Activated CD4-positive, alpha-beta T cell treated with anti-CD3 and anti-CD28 coated beads, Interleukin-2, amount 50 U/mL, for 4 hours (primary cell): ENCODE measurements around the gene LCNL1.

Source experiments
- DNase-seq, 2 experiments: peaks; one replicate each; pipeline ENCODE4 v3.0.0-alpha.2; 2020

Gene LCNL1

DNA sequence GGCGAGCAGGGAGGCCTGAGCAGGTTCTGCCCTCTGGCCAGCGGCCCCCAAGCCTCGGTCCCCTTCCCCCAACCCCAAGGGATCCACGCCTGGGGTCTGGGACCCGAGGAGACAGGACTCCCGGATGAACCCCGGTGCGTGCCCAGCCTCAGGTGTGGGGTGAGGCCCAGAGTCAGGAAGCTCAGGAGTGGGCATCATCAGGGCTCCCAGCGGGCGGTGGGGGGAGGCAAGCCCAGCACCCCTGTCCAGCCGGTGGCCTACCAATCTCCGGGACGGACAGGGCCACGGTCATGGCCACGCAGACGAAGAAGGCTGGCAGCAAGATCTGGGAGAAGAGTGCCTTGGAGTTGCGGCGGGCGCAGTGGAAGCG is 30.8 kb downstream of the LCNL1 start:
- DNase-seq = no peak

DNA sequence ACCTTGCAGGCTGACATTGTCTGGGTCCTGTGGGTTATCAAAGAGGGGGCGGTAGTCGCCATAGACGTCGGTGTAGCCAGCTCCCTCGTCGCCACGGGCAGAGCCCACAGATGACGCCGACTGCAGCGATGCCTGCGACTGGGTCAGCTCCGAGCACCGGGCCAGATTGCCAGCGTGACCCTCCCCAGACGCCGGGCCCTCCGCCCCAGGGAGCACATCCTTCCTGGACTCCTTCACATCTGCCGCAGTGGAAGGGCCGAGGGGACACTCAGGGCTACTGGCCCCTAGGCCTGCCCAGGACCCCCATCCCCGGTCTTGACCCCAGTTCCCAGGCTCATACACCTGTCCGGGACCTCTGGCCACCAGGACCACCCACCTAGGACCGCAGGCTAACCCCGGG is 31.4 kb downstream of the LCNL1 start:
- no peak for DNase-seq

DNA sequence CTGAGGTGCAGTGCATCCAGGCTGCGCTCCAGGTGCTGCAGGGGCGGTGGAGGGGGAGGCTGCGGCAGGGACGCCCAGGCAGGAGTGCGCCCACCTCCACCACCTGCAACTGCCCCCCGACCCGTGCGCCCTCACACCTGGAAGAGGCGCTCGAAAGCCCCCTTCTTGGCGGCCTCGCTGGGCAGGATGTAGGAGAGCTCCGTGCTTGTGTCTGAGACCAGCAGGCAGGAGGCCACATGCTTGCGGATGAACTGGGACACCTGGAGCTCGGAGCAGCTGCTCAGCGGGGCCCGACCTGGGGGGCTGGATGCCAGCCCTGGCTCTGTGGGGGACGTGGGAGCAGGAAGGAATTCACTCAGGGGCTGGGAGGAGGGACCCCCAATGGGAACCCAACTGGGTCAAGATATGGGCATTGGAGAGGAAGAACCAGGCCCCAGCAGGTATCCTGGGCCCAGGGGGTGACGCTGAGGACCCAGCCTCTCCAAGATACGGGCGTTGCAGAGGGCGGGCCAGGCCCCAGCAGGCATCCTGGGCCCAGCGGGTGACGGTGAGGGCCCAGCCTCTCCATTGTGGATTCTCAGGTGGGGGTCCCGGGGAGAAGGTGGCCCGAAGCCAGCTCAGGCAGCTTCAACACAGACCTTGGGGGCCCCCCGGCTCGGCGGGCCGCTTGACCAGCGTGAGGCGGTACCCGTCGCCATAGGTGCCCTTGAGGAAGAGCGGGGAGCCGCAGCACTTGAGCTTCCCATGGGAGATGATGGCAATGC is 32.2 kb downstream of the LCNL1 start:
- no peak for DNase-seq

DNA sequence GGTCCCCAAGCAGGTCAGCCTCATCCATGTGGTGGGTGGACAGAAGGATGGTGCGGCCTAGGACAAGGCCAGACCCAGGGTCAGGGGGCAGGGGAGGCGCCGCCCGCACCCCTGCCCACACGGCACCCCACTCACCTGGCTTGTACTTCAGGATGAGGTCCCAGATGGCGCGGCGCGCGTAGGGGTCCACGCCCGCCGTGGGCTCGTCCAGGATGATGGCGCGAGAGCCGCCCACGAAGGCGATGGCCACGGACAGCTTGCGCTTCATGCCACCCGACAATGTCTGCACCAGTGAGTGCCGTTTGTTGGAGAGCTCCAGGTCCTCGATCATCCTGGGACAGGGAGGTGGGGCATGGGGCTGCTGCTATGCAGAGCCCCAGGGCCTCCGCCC is 32.7 kb downstream of the LCNL1 start:
- no peak for DNase-seq

DNA sequence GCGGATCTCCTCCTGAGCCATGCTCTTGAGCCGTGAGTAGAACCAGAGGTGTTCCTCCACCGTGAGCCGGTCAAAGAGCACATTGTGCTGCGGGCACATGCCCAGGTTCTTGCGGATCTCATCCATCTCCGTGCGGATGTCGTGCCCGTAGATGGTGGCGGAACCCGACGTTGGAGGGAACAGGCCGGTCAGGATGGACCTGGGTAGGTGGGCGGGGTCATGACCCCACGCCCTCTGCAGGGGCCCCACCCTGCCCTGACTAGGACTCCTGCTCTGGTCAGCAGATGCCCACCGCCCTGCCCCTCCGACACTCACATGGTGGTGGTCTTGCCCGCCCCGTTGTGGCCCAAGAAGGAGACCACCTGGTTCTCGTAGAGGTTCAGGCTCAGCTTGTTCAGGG is 33.2 kb downstream of the LCNL1 start:
- no peak for DNase-seq

DNA sequence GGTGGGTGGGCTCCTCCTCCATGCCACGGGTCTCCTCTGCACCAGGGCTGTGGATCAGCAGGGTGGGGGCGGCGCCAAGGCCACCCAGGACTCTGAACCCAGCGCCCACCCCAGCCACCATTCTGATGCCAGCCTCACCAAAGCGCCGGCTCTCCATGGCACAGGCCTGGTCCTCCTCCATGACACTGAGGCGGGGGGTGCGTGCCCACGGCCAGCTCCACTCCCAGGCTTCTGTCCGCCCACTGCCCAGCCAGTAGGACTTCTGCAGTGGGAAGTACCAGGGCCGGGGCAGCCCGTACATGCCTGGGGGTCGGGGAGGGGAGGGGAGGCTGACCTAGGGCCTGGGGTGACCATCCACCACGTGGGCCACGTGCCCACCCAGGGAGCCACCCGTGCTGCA is 33.6 kb downstream of the LCNL1 start:
- no peak for DNase-seq

DNA sequence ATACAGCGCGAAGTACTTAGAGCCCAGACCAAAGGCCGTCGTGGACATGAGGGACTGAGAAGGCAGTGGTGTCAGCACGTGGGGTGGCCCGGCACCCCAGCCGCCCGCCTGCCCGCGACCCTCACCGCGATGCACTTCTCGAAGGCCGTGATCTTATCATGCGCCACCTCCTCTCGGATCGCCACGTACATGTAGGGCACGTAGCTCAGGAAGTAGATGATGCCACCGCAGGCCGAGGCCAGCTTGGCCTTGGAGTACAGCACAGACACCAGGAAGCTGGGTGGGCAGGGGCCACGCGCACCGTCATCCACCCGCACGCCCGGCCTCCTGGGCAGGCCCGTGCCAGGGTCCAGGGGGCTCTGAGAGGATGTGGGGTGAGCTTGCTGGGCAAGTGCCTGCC is 34.3 kb downstream of the LCNL1 start:
- no peak for DNase-seq

DNA sequence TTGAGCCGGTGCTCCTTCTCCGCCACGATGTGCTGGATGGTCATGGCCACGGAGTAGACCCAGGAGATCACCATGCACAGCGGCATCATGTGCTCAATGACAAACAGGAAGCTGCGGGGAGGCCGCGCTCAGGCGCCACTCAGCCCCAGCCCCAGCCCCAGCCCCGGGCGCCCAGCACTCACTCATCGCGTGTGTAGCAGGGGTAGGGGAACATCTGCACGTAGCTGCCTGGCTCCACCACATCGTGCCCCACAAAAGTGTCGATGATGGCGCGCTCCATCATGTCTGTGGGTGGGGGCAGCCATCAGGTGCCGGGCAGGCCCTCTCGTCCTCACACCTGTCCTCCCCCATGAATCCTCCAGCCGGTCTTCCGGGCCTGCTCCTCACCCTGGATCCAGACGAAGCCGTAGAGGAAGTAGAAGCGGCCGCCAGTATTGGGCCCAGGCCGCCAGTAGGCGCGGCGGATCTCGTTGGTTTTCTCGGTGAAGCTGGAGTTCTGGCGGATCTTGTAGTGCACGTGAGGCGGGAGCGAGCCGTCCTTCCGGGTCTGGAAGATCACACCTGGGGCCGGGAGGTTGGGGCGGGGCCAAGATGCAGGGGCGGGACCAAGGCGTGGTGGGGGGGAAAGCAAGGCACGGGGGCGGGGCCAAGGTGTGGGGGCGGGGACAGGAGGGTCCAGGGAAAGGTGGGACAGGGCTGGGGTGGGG is 35.2 kb downstream of the LCNL1 start:
- no peak for DNase-seq

DNA sequence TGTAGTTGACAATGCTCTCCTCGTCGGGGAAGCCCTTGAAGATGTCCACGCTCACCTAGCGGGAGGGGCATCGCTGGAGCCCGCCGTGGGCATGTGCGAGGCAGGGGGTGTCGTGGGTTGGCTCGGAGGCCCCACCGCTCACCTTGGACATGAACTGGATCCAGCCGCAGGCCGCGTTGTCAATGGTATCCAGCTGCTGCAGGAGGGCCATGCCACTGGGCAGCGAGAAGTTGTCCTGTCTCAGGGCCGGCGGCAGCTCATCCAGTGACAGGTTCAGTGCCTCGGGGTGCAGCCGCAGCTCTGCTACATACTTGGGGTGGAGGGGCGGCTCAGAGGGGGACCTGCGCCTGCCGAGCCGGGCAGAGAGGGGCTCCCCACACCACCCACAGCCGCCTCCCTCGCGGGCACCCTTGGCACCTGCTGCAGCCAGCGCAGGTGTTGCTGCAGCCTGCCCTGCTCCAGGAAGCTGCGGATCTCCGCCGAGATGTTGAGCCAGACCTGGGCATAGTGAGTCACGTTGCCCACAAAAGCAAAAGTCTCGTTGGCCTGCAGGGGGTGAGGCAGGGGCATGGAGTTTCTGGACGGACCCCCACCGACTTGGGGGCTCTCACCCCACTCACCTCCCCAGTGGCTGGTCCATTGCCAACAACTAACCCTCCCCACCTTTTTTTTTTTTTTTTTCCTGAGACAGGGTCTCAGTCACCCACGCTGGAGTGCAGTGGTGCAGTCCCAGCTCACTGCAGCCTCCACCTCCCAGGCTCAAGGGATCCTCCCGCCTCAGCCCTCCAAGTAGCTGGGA is 36.2 kb downstream of the LCNL1 start:
- no peak for DNase-seq

DNA sequence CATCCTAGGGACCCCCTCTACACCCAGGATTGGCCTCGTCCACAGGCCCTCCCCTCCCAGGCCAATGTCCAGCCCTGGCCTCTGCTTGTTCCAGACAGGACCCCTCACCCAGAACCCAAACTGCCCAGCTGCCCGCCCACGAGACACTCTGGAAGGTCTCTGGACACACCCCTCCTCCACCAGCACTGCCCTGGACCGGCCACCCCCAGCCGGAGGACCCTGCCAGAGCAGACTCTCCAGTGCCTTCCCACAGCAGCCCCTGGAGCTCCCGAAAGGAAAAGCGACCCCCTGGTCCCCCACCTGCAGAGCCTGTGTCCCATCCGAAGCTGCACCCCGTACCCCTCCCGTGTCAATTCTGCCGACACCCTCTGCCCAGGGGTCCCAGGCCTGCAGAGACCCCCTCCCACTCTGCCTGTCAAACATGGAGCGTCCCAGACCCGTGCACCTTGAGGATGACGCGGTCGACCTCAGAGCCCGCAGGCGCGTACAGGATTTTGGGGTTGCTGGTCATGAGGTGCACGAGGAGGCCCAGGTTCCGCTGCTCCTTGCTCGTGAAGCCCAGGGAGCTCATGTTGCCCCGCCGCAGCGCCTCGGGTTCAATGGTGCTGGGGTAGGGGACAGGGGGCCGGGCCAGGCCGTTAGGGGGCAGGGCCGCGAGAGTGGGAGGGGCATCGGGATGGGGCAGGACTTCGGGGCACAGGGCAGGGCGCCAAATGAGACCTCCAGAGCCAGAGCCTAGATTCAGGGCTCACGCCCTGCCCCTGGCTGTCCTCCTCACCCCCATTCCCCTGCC is 37.3 kb downstream of the LCNL1 start:
- no peak for DNase-seq

DNA sequence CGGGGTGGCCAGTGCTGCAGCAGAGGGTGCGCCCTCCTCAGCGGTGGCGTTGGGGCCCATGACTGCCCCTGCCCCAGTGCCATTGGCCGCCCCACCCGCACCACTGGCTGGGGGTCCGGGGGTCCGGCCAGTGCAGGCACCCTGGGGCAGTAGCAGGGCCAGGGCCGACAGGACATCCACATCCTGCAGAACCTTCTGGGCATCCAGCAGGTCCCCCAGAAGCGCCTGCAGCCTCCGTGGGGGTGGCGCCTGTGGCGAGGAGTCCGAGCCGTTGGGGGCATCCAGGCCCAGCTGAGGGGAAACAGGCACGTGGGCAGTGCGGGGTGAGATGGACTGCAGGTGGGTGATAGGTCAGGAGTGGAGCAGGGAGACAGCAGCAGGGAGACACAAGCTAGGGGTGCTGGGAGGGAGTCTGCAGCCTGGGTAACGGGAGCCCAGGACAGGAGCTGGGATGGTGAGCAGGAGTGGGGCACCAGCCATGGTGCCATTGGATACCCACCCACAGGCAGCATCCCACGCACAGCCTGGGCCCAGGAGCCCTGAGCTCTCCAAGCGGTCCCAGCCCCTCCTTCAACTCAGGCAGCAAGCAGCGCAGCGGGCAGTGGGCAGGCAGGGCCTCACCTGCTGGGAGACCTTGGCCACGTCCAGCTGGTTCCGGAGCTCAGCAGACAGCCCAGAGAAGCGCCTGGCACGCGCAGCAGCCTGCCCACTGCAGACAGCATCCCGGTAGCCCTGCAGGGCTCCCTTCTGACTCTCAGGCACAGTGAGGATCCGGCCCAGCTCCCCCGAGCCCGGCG is 38.2 kb downstream of the LCNL1 start:
- DNase-seq = no peak

DNA sequence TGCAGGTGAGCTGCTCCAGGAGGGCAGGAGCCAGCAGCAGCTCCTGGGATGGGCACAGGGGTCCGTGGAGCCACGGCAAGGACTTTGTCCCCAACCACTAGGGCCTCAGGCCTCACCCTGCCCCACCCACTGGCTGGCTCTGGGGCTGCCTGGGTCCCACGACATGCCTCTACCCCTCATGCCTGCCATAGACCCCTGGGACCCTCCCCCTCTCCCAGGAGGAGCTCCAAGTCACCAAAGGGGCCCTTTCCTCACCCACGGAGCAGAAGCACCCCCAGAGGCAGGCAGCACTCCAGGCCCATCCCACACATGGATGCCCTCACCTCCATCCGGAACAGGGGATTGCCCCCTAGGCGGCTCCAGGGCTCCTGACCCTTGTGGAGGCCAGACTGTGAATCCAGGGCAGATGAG is 38.8 kb downstream of the LCNL1 start:
- no peak for DNase-seq

DNA sequence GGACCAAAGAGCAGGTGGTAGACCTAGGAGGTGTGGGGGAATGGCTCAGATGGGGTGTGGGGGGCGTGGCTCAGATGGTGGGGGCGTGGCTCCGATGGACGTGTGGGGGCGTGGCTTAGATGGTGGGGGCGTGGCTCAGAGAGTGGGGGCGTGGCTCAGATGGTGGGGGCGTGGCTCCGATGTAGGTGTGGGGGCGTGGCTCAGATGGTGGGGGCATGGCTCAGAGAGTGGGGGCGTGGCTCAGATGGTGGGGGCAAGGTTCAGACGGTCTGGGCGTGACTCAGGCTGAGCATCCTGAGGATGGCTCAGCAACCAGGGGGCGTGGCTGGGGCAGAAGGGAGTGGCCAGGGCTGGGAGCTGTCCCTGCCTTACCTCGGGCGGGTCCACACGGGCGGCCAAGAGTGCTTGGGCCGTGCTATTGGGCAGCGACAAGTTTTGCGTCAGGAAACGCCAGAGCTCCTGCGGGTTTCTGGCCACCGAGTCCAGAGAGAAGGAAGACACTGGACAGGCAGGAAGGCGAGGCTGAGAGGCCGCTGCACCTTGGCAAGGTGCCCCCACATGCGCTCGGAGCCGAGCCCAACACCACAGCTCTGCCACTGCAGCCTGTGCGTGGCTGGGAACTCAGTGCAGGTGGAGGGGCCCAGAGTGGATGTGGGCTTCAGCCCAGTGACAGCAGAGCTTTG is 39.3 kb downstream of the LCNL1 start:
- peak; percentile 64 to 71 for DNase-seq

DNA sequence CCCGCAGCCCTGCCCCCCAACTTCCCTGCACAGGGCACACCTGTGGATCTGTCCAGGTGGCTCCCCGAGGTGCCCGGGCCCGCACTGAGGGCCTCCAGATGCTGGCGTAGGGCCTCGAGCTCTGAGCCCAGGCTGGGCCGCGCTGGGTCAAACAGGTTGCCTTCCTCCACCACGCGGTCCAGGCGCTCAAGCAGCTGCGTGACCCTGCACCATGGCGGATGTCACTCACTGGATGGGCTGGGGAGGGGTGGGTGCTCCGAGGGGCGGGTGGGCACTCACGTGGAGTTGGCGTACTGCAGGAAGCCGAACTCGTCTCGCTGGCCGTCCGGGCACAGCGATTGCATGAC is 39.8 kb downstream of the LCNL1 start:
- no peak for DNase-seq

DNA sequence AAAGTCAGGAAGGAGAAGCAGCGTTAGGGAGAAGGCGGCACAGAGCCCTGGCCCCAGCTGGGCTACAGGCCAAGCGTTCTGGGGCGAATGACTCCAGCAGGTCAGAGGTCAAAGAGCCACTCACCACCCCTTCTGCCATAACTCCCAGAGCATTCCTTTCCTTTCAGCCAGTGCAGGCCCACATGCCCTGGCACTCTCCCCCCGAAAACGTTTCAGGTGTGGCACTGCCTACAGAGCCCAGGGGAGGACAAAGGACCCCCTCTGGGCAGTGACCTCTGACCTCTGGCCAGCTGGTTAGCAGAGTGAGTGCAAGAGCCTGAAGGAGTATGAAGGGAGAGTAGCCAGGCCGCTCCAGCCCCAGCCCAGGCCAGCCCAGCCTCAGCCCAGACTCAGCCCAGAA is 40.4 kb downstream of the LCNL1 start:
- DNase-seq = no peak

DNA sequence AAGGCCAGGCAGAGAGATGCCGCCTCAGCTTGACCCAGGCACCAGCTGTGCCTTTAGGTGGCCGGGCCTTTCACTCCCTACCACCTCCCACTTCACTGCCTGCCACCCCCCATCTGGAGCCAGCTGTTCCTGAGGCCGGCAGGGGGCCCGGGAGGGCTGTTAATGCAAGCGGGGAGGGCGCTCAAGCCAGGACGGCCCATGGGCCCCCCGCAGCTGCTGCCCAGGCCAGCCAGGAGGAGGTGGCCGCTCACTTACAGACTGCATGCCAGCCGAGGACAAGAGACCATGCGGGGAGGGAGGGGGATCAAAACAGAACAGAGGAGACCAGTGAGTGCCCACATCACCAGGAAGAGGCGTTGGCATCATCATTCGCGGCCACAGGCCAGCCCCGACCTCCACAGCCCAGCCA is 40.8 kb downstream of the LCNL1 start:
- DNase-seq = no peak

DNA sequence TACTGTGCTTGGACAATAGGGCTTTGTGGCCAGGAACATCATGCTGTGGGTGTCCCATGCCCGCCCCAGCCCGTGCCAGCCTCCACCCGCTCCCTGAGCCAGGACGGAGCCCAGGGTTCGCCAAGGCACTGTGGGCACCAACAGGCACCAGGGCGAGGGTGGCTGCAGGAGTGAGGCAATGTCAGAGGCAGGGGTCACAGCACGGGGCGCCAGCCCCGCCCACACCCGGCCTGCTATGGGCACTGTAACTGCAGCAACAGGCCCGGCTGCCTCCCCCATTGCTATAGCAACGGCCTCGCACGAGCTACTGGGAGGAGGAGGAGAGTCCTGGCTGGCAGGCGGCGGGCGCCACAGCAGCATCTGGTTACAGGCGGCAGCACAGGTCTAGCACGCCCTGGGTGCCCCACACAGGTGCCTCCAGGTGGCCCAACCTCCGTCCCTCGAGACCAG is 42.7 kb downstream of the LCNL1 start:
- no peak for DNase-seq

DNA sequence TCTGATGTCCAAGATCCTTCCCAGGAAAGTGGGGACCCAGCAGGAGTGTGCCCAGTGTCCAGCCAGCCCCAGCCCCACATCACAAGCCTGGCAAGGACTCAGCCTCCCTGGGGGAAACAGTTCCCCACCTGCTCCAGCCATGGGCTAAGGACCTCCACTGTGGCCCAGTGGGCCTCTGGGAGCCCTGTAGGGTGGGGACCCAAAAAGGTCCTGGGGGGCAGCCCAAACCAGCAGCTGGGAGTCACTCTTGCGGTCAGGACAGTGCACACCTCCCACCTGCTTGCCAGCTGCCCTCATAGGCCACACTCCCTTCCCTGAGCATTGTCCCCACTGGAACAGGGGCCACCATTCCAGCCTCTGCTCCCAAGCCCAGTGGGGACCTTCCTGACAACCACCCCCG is 43.6 kb downstream of the LCNL1 start:
- DNase-seq = no peak

DNA sequence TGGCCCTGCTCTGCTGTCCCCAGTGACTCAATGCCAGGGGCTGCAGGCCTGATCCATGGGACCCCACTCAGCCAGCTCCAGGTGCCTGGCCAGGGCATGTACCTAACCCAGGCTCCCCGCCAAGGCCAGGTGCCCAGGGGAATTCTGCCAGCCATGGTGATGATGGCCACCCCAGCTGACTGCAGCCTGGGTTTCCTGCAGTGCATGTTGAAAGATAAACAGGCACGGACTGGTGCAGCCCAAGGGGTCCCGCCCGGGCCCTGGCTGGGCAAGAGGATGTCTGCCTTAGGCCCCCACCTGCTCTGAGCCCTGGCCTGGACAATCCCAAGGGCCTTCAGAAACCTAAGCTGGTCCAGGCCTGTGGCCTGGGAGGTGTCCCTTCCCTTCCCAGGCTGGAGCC is 44.0 kb downstream of the LCNL1 start:
- no peak for DNase-seq

DNA sequence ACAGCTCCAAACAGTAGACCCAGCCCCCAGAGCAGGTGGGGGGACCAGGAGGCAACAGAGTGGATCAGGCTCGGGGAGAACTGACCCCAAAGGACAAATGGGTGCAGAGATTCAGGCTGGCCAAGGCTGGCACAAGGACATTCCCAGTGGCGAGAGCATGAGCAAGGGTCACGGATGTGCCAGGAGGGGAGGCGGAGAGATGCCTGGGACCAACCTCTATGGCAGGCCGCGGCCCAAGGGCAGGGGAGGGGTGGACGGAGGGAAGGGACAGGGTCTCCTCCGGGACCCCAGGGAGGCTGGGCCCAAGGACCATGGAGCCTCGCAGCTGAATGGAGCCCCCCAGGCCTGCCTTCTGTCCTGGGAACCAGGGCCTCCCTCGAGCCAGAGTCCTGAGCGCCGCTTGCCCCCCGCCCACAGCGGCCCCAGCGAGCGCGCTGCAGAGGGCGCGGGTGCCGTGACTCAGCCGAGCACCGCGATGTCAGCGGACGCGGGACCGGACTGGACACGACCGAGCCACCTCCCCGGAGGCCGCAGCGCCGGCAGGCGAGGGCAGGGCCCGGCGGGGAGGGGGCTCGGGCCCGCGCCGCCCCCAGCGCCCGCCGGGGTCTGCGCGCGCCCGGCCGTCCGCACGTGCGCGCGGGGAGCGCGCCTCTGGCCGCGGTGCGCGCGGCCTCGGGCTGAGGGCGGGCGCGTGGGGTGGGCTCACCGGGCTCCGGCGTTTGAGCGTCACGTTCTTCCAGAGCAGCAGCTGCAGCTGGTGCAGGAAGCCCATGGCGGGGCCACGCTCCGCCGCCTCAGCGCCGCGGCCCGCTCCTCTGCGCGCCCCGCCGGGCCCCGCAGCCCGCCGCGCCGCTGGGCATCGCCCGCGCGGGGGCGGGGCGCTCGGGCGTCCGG is 44.8 kb downstream of the LCNL1 start, which contains the start of gene ABCA2:
Gene ABCA2, minus strand, starts transcription at position 869 of the 894 bp plus-strand sequence. Its CDS starts 97 bp downstream, at position 772.
- DNase-seq = no peak
